COR-L47 (cell line): ENCODE data around the gene C20orf204.

Experiments
- DNase-seq: peaks from one replicate; lab custom pipeline; 2025; lab: John Stamatoyannopoulos, UW

C20orf204 gene

DNA sequence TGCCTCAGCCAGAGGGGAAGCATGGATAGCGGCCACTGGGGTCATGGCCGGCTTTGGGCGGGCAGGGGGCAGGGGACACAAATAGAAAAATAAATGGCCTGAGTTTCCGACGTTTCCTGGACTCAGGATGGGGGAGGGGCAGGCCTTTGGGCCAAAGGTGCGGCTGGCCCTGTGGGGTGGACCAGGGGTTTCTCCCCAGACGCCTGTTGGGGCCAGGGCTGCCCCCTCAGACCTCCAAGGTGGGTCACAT, 20.6 kb downstream of the C20orf204 start:
- no peak for DNase-seq

GRCh38 chr20:64056889-64057627, 21.1 kb downstream of the C20orf204 start:
- no peak for DNase-seq

- peak; percentile 70 for DNase-seq
These were observed 21.9 kb downstream of the C20orf204 start for GRCh38 chr20:64057628-64058498.

DNA sequence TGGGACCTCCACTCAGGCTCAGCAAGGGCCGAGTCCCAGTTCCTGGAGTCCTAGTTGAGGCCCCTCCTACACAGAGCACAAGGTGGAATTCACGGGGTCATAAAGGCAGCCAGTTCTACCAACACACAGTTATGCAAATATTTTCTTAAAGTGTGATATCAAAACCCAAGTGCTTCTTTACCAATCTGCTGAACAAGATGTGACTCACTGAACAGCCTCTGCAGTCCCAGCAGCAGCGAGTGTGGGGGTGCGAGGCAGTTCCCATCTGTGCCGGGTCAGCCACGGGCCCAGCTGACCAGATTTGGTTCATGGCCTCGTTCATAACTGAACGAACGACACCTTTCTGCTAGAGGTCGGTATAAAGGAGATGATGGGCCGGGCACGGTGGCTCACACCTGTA, 22.6 kb downstream of the C20orf204 start:
- DNase-seq, result no peak

GRCh38 chr20:64062276-64062595, 26.3 kb downstream of the C20orf204 start:
- no peak for DNase-seq

- peak; percentile 93 for DNase-seq
These were observed 26.8 kb downstream of the C20orf204 start, which contains the start of gene TCEA2 for GRCh38 chr20:64062596-64063388. TCEA2 (plus strand) TSS chr20:64063198; CDS start chr20:64063313, 115 bp downstream.

DNA sequence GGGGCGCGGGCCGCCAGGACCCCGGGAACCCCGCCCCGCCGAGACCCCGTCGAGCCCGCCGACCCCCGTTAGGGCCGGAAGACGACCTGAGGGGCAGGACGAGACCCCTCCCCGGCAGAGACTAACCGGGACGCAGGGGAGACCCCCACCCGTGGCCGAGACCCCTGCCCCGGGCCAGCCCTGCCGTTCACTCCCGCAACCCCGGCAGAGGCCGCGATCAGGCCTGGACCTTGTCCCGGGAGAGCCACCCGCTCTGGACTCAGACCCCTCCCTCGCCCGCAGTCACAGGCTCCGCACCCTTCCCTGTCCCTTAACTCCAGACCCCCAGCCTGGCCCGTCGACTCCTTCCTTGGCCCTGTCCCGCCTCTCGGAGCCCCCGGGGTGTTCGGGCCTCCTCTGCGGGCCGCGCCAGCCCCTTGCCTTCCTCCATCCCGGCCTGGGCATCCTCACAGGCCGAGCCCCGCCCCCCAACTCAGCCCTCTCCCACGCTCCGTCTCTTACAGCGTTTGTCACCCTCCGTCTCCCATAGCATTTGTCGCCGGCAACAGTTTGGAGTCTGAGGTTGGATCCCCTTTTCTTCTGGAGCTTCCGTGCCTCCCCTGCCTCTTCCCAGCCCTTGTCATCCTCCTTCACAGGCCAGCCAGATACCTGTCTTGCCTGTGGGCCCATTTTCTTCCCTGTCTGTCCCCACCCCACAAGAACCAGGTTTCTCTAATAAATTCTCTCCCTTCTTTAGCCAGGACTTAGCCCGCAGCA, 27.6 kb downstream of the C20orf204 start:
- no peak for DNase-seq

- DNase-seq, result no peak
These were observed 28.2 kb downstream of the C20orf204 start for GRCh38 chr20:64064145-64064698.

- DNase-seq, result no peak
These were observed 29.3 kb downstream of the C20orf204 start for GRCh38 chr20:64065062-64065973.

GRCh38 chr20:64065974-64066343, 30.0 kb downstream of the C20orf204 start:
- no peak for DNase-seq

GRCh38 chr20:64067005-64067632, 31.1 kb downstream of the C20orf204 start:
- DNase-seq, result no peak

GRCh38 chr20:64067733-64068307, 31.8 kb downstream of the C20orf204 start:
- DNase-seq, result no peak

DNA sequence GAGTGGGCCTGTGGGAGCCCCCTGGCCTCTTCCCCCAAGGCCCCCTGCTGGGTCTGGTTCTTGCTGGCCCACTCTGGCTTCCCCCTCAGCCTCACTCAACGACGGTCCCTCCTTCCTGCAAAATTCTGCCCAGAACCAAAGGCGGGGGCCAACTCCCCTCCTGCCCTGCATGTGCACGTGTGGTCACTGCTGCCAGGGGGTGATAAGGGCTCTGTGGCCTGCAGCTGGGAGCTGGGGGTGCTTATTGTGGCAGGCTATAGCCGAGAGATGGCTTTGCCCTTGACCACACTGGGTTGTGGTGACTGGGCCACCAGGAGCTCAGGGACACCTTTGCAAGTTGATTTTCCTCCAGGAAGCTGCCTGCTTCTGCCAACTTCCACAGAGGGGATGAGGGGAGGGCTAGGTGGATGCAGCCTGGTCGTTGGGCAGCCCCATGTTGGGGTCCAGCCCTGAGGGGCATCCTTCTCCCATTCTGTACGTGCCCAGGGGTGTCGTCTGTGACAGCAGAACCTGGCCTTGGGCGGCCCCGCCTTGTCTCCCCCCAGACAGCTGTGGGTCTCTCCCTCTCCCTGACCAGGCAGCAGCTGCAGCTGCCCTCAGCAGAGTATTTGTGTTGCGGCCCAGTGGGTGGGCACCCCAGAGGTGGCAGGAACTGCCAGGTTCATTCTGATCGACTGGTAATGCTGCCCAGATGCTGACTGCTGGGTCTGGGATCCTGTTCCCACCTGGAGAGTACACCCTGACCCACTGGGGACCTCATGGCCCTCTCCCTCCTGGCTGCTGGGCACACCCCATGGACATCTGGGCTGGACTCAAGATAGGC, 32.6 kb downstream of the C20orf204 start:
- peak; percentile 33 for DNase-seq

- no peak for DNase-seq
These were observed 33.2 kb downstream of the C20orf204 start for GRCh38 chr20:64069209-64069613.

GRCh38 chr20:64069614-64070243, 33.7 kb downstream of the C20orf204 start:
- no peak for DNase-seq

DNA sequence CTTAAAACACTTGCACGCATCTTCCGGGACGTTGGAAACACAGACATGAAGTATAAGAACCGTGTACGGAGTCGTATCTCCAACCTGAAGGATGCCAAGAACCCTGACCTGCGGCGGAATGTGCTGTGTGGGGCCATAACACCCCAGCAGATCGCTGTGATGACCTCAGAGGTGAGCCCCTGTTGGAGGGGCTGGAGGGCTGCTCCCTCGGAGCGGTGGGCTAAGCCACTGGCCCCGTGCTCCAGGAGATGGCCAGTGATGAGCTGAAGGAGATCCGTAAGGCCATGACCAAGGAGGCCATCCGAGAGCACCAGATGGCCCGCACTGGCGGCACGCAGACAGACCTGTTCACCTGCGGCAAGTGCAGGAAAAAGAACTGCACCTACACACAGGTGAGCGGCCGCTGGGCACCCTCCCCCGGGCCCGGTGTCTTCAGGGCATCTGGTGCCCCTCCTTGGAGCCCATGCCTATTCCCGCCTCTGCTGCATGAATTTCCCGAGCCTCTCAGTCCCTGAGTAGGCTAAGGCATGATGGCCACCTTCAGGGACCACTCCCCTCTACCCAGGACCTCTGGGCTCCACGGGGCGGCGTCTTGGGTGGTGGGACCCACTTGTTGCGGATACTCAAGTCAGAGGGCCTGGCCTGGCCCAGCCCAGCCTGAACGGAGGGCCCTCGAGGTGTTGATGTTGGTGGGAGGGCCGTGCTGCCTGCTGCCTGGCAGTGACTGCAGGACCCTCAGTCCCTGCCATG, 34.4 kb downstream of the C20orf204 start:
- DNase-seq, result no peak
